Measurements from ENCODE around the gene GTF2IRD1.

Gene GTF2IRD1

GRCh38 chr7:74587435-74588126 is 133.9 kb downstream of the GTF2IRD1 start:
- DNase-seq (ENCODE audit: low read depth in 2 of 2), result no peak

- no peak for DNase-seq (ENCODE audit: low read depth in 2 of 2)
These were observed 137.1 kb downstream of the GTF2IRD1 start for GRCh38 chr7:74590813-74591212.

- DNase-seq (ENCODE audit: low read depth in 2 of 2), result no peak
These were observed 144.9 kb downstream of the GTF2IRD1 start for GRCh38 chr7:74598558-74598957.

- DNase-seq (ENCODE audit: low read depth in 2 of 2), result no peak
These were observed 145.5 kb downstream of the GTF2IRD1 start for GRCh38 chr7:74599244-74599643.

GRCh38 chr7:74604326-74605020 is 150.8 kb downstream of the GTF2IRD1 start:
- DNase-seq (ENCODE audit: low read depth in 2 of 2), result no peak

GRCh38 chr7:74606101-74606908 is 152.6 kb downstream of the GTF2IRD1 start:
- peak in 1 of 2 donors; percentile 40 for DNase-seq (ENCODE audit: low read depth in 2 of 2)

- DNase-seq (ENCODE audit: low read depth in 2 of 2), result no peak
These were observed 153.3 kb downstream of the GTF2IRD1 start for GRCh38 chr7:74606909-74607510.

GRCh38 chr7:74612015-74612829 is 158.5 kb downstream of the GTF2IRD1 start:
- DNase-seq (ENCODE audit: low read depth in 2 of 2), result no peak

- no peak for DNase-seq (ENCODE audit: low read depth in 2 of 2)
These were observed 162.5 kb downstream of the GTF2IRD1 start for GRCh38 chr7:74615933-74616780.

GRCh38 chr7:74617180-74617744 is 163.6 kb downstream of the GTF2IRD1 start:
- DNase-seq (ENCODE audit: low read depth in 2 of 2), result no peak

GRCh38 chr7:74619235-74619860 is 165.6 kb downstream of the GTF2IRD1 start:
- DNase-seq (ENCODE audit: low read depth in 2 of 2), result no peak

GRCh38 chr7:74622228-74622749 is 168.6 kb downstream of the GTF2IRD1 start:
- DNase-seq (ENCODE audit: low read depth in 2 of 2), result no peak

- DNase-seq (ENCODE audit: low read depth in 2 of 2), result no peak
These were observed 169.4 kb downstream of the GTF2IRD1 start for GRCh38 chr7:74623135-74623534.

- no peak for DNase-seq (ENCODE audit: low read depth in 2 of 2)
These were observed 171.7 kb downstream of the GTF2IRD1 start for GRCh38 chr7:74625446-74625845.

- no peak for DNase-seq (ENCODE audit: low read depth in 2 of 2)
These were observed 174.1 kb downstream of the GTF2IRD1 start for GRCh38 chr7:74627661-74628411.

- DNase-seq (ENCODE audit: low read depth in 2 of 2), result no peak
These were observed 178.8 kb downstream of the GTF2IRD1 start for GRCh38 chr7:74632505-74632904.

- no peak for DNase-seq (ENCODE audit: low read depth in 2 of 2)
These were observed 179.8 kb downstream of the GTF2IRD1 start for GRCh38 chr7:74633451-74633921.

GRCh38 chr7:74637745-74638144 is 184.0 kb downstream of the GTF2IRD1 start:
- DNase-seq (ENCODE audit: low read depth in 2 of 2), result no peak
